T follicular helper cell (primary cell): ENCODE data around the gene SH3D21.
A peak's percentile ranks its signal among the peaks of the same experiment; 100 is the strongest.

Source experiments
- DNase-seq: peaks from one replicate; pipeline ENCODE4 v3.0.0-alpha.2; 2020; ENCODE audit warnings: low read depth

The SH3D21 gene

DNA sequence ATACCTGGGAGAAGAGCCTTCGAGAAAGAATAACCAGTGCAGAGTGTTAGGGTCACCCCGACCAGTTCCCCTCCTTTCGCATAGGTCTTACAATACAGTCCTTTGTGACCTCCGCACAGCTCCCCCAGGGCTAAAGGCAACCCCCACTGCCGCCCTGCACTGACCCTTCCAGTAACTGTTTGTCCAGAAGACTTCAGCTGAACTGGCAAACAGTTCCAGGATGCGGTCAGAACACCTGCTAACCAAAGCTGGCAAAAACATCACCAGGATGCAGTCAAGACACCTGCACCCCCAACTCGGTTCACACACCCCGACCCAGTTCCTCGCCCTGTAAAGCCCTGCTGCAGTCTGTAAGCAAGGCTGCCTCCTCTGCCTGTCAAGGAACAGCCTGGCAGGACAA, 23.6 kb downstream of the SH3D21 start:
- DNase-seq = no peak

DNA sequence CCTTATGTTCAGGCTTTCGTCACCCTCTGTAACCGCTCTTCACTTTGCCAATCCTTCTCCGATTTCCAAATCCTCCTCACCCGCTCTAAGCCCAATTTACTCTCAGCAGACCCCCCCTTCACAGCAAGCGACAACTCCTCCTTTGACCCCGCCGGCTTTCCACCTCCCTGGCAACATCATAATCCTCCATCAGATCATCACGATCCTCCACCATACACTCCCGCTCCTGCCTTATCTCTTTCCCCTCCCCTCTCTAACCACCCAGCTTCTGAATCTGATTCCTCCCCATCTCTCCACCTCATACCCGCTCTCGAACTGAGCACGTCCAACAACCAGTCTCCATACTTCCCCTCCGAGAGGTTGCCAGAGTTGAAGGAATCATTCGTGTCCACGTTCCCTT, 24.8 kb downstream of the SH3D21 start:
- DNase-seq = no peak

DNA sequence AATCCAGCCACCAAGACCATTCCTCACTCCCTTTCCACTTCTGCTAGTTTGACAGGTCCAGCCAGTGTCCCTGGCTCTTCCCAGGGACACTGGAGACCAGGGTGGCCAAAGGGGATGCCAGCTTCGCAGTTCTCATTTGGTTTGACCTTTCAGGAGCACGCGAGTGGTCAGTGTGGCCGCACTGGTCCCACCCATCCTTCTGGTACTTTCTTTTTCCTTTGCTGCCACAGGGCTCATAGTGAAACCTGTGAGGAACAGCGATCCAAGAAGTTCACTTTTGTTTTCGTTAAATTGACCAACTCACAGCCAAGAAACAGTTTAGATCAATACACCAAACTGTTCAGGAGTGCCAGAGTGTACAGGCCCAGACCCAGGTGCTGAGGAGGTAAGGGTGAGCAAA, 31.7 kb downstream of the SH3D21 start:
- DNase-seq = no peak

DNA sequence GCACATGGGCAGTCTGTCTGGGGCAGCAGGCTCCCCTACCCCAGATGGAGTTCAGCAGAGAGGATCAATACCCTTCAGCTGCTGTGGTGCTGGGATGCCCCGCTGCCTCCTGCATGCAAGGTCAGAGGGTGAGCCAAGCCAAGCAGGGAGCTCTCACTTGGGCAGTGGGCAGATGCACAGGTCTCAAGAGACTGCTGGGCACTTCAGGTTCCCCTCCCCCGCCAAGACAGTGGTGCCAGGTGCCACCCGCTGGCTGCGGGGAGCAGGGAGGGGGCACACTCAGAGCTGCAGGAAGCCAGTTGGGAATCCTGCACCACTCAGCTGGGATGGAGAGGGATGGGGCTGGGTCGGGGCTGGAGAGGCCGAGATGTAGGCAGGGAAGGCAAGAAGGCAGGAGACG, 33.0 kb downstream of the SH3D21 start:
- DNase-seq = no peak

DNA sequence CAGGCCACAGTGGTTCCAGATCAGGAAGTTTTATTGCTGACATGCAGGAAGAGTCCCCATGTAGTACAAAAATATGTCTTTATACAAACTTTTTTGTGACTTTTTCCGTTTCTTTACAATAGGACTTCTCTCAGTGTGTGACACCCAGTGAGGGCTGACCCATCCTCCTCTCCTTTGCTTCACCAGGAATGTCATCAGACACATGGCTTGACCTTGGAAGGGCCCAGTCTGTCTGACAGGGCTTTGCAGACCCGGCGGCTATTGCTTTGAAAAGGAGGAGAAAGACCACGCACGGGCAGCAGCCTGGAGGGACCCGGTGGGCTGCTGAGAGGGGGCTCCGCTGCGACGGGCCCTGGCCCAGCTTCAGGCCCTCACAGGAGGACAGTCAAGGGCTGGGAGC, 33.4 kb downstream of the SH3D21 start:
- DNase-seq = no peak

DNA sequence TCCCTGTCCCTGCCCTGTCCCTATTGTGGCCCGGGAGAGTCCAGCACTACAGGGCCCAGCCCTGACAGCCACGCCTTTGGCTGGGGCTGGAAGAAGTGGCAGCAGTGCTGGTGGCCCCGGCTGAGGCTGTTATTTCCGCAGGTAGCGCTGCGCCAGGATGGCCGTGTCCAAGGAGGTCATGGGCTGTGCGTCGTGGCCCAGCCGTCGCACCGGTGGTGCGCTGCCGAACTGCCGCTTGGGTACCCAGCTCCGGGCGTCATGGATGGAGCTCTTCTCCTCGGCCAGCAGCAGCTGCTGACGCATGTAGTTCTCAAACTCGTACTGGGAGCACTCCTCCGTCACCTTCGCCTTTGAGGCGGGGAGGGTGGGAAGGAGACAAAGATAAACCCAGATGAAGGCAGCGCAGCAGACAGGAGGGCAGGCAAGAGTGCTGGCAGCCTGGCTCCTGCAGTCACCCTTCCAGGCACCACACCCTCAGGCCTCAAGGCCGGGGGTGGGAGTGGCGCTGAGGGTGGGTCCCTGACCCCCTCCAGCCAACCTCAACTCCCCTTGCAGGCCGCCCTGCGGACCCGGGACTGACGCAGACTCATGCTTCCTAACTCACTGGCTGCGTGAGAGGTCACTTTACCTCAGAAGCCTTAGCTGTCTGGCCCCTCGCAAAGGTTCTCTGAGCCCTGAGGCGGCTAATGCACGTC, 35.6 kb downstream of the SH3D21 start:
- no peak for DNase-seq

DNA sequence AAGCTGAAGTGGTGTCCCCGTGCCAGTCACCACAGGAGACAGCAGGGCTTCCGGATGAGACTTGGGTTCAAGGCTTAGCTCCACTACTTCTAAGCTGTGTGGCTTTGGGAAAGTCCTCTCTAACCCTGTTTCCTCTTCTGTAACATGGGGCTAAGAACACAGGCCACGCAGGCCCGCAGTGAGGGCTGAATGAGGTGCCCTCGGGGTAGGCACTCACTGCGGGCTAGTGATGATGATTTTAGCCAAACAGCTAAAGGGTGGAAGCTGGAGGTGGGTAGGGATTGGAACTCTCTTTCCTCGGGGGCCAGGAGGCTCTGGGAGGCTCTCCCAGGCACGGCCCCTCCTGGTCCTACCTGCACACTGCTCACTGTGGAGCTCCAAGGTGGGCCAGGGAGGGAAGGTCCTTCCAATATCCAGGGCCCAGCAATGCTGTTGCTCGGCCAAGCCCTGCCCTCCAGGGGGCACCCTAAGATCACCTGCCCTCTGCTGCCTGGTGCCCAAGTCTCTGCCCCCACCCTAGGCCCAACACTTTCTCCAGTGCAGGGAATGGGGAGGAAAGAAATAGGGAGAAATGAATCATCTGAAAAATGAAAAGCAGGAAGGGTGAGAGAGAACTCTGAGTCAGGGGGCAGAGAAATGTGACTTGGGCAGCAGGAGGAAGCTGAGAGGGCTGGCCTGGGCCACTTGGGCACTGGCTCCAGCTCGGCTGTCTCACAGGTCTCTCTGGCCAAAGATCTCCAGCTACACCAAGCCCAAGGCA, 36.4 kb downstream of the SH3D21 start:
- peak; percentile 57 for DNase-seq

DNA sequence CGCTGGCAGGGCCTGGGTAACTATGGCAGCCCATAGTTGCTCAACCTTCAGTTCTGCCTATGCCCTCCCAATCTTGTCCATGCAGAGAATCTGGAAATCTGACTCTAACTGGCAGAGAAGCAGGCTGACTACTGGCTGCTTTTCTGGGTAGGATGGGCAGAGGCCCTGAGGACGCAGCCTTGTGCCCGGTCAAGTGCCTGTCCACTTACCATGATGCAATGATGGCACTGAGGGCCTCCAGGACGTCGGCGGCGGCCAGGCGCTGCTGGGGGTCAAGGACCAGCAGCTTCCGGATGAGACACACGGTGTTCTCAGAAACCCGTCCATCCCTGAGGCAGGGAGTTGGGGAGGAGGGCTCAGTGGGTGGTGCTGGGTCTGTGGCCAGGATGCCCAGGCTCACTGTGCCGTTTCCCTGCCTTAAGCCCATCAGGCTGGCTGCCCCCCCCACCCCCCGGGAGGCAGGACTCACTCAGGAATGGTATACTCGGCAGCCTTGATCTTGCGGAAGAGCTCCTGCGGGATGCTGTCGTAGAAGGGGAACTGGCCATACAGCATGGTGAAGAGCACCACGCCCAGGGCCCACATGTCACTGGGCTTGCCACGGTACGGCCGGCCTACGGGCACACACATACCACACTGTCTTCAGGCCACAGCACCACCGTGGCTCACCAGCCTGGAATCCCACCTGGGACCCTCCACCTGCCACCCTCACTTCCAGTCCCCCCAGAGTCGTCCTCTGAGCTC, 37.7 kb downstream of the SH3D21 start:
- DNase-seq = no peak

DNA sequence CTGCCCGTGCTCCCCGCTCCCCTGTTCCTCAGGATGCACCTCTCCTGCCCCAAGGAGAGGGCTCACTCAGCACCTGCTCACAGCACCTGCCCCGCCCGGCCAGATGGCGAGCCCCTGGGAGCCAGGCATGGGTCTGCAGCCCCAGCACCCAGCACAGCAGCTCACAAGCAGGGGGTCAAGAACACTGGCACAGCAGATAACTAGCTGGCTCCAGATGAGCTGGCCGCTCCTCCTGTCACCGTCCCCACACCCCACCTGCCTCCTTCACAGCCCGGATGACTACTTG, 38.2 kb downstream of the SH3D21 start:
- DNase-seq = no peak

DNA sequence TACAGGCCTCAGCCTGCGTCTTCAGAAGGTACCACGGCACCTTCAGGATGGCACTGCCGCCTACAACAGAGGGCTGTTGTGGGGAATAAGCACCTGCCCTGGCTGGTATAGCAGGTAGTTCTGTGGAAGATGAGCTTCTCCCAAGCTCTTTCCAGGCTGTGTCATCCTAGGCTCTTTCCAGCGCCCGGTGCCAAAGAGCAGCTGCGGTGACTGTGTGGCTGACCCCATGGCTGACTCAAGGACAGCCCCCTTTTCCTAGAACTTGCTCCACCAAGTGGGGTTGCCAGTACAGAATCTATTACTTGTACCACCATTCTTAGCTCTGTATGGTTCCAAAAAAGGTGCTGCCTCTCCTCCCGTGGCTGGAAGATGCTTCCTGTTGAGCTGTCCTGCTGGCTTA, 39.2 kb downstream of the SH3D21 start:
- DNase-seq = no peak

DNA sequence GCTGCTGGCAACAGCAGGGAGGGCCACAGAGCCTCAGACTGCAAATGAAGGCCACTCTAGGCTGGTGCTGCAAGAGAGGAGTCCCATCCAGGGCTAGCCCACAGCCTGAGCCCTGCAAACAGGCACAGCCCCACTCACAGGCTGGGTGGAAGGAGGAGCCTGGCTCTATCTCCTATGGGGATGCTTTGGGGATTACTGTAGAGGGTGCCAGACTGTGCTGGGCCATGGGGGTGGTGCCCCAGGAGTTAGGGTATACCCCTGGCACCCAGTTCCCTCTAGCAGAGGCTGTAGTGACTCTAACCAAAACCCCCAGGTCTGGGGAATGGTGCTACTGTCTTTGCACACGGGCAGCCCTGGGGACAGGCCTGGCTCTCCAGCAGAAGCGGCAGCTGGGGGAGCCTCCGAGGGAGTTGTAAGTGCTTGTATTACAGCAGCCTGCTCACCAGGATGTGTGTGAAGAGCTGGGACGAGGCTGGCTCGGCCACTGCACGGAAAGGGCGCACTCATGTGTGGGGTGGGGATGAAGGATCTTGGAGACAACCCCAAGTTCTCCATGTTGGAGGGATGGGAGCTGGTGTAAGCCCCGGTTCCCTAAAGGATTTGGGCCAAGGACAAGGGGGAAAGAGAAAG, 40.7 kb downstream of the SH3D21 start:
- no peak for DNase-seq

DNA sequence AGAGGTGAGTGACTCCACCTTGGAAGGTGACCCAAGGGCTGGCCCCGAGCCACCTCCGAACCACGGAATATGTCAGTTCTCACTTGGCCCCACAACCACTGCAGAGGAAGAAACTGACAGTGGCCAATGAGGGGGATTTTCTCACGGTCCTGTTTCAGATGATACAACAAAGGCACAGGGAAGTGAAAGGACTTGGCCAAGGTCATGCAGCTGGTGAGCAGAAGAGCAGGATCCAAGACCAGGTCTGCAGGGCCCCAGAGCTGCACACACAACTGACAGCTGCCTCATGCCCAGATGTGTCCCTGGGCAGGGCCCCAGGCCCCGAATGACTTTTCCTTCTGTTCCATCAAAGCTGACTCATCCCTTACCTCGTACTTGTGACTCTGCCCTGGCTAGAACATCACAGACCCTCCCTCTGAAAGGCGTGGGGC, 43.1 kb downstream of the SH3D21 start:
- no peak for DNase-seq

DNA sequence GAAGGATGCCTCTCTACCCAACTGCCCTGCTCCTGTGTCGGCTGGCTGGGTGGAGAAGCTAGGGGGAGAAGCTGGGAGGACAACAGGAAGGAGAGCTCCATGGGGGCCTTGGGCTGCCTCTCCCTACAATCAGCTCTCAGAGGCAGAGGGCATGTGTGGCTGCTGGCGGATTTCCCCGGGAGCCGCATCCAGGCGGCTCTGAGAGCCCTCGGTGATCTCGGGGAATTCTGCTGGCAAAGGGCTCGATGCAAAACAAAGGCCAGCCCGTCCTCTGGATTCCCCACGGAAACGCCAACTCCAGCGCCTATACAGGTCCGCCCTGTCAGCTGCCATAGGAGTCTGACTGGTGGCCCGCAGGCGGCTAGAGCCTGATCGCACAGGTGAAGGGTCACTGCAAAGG, 43.7 kb downstream of the SH3D21 start:
- no peak for DNase-seq

DNA sequence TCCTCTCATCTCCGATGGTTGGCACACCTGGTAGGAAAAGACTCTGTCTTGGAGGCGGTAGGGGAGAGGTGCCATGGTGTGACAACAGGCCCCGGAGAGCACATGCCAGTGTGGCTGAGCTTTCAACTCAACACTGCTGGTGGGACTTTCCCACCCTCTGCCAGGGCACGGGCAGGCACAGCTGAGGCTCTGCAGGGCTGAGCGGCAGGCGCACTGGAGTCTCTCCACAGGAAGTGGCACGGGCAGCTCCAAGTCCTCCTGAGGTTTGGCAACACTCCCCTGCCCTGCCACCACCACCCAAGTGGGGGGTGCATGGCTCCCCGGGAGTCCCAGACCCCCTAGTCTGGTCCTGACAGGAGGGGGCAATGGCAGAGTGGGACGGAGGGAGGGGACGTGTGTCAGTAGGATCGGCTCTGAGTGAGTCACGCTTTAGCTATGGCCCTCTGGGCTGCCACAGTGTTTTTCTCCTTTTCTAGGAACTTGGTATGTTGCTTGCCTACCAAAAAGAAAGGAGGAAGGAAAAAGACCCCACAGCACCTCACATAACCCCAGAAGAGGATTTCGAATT, 44.6 kb downstream of the SH3D21 start:
- peak; percentile 33 for DNase-seq

DNA sequence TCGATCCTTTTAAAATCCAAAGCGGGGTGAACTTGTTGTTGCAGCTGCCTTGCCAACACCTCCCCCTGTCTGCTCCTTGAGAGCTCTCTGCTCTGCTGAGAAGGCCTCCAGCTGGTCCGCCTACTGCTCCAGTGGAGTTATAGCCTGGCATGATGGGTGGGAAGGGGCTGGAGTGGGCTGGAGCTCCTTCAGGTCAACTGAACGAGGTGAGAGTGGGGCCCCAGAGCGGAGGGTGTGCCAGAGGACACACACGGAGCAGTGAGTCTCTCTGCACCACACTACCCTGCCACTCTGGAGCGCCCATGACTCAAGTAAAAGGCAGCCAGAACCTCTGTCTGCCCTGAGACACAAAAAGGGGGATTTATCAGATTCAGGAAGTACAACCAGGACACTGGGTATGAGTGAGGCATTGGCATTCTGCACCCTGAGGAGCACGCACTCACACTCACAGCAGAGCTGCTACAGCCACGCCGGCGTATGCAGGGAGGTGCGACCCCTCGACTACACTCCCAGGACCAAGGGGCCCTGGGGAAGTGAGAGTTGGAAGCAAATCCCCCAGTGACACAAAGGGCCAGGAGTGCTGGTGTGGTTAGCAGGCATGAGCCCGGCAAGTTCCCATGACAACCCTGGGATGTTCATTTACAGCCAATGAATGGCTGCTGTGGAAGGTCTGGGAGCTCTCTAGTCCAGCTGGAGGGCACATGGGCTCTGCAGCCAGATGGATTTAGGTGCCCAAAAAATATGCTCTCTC, 45.2 kb downstream of the SH3D21 start:
- no peak for DNase-seq

DNA sequence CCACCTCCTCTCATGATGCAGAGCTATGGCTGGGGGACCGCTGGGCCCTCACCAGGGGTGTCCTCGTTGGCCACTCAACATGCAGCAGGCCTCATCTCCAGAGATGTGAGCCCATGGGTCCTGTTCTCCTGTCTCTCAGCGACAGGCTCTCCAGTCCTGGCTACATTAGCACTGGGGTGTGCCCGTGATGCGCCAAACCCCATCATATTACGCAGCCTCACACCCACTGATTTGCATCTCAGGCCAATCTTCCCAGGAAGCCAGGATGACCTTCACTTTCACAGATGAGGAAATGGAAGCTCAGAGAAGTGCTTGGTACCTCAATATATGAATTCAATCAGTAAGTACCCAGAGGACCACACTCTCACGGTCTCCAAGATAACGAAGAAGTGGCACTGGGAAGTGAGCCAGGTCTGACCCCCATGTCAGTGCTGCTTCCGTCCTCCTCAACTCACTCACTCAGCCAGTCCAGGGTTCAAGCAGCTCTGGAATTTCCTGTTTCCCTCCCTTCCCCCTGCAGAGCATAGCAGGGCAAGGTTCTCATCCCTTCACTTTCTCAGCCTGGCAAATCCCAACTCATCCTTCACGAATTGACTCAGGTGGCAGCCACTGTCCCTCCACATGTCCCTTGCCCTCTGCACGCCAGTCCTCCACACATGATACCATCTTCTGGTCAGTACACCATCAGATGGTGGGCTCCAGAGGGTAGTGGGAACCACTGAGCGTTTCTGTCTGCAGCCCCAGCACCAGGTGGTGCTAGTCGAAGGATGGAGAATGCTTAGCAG, 46.1 kb downstream of the SH3D21 start:
- no peak for DNase-seq

DNA sequence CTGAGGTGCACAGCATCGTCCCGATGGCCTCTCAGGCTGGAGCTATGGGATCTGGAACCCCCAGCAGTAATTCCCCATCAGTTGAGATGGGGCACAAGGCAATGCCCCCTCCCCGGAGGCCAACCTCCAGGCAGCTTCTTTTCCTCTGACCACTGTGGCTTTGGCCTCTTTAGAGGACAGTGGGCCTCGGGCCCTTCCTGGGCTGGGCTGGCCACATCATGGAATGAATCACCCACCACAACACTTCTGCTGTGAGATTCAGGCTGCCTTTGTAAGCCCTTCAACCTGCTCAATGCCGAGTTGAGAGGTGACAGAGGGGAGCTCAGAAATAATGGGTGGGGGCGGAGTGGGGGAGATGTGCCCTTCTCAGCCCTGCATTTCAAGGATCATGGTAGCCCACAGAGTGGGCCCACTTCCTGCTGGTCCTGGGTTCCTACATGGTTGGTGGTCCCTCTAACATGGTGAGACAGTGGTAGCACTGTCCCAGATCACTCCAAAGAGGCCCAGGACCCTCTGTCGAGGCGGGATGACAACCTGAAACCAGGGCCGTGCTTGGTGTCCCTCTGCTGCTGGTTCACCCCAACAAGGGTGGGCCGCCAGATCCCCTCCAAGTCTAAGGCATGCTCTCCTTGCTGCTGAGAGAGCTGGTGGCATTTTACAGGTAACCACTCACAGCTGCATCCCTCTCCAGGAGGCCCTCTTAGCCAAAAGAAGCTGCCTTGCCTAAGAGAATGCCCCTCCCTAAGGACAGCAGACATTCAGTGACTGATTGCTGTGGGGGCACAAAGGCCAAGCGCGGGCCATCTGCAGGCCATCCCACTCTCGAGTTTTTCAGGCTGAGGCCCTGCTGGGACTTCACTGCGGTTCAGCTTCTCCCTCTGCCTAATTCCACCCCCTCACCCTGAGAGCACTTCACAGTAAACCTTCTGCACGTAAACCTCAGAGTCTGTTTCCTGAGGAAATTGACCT, 47.0 kb downstream of the SH3D21 start:
- DNase-seq = no peak

DNA sequence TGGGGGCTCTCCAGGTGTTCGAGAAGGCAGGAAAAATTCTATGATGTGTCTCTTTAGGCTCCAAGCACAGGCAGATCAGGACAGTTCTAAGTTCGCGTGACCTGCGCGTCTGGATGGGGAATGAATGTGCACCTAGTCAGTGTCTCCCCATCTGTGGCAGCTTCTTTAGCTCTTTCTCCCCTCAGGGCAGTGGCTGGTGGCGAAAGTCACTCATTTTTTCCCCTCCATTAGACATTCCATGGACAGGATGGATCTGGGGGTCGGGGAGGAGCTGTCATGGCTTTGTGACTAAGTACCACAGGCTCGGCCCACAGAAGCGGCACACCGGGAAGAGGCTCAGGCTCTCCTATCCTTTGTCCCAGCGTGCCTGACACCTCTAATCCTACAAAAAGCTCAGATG, 48.3 kb downstream of the SH3D21 start:
- DNase-seq = no peak

DNA sequence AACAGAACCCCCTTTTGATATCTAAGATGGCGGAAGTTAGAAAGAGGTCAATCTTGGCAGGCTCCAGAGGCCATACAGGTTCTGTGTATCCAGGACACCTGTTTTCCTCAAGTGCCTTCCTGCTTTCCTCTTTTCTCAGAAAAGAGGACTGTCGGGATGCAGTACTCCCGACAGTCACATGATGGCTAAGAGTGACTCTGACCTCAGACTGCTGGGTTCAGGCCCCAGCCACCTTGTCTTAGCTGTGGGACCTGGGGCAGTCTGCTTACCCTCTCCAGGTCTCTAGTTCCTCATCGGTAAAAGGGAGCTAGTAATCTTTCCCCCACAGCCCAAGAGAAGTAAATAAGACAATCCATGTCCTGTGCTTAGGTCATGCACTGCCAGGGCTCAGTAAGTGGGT, 49.6 kb downstream of the SH3D21 start:
- no peak for DNase-seq
